Measurements from ENCODE around the gene ZMIZ1.

The ZMIZ1 gene

GRCh38 chr10:79100771-79101170 lies 32.0 kb downstream of the ZMIZ1 start:
- FAIRE-seq: no peak

- FAIRE-seq: no peak
Observed at GRCh38 chr10:79101560-79102497, 33.1 kb downstream of the ZMIZ1 start.

- no peak for FAIRE-seq
Observed at GRCh38 chr10:79102498-79102874, 33.7 kb downstream of the ZMIZ1 start.

GRCh38 chr10:79103129-79103528 lies 34.4 kb downstream of the ZMIZ1 start:
- no peak for FAIRE-seq

- FAIRE-seq: no peak
Observed at GRCh38 chr10:79103585-79103984, 34.8 kb downstream of the ZMIZ1 start.

GRCh38 chr10:79105150-79105739 lies 36.5 kb downstream of the ZMIZ1 start:
- FAIRE-seq: no peak

GRCh38 chr10:79105818-79106217 lies 37.1 kb downstream of the ZMIZ1 start:
- no peak for FAIRE-seq

GRCh38 chr10:79106256-79107050 lies 37.7 kb downstream of the ZMIZ1 start:
- FAIRE-seq: no peak

- no peak for FAIRE-seq
Observed at GRCh38 chr10:79107736-79108264, 39.0 kb downstream of the ZMIZ1 start.

- FAIRE-seq: no peak
Observed at GRCh38 chr10:79108728-79109127, 40.0 kb downstream of the ZMIZ1 start.

- FAIRE-seq: no peak
Observed at GRCh38 chr10:79111427-79111826, 42.7 kb downstream of the ZMIZ1 start.

- no peak for FAIRE-seq
Observed at GRCh38 chr10:79111846-79112614, 43.3 kb downstream of the ZMIZ1 start.

GRCh38 chr10:79112881-79113431 lies 44.2 kb downstream of the ZMIZ1 start:
- FAIRE-seq: no peak

GRCh38 chr10:79113827-79114226 lies 45.1 kb downstream of the ZMIZ1 start:
- FAIRE-seq: no peak

GRCh38 chr10:79115302-79115701 lies 46.5 kb downstream of the ZMIZ1 start:
- FAIRE-seq: no peak

- no peak for FAIRE-seq
Observed at GRCh38 chr10:79116368-79116767, 47.6 kb downstream of the ZMIZ1 start.

- FAIRE-seq: no peak
Observed at GRCh38 chr10:79116801-79117723, 48.3 kb downstream of the ZMIZ1 start.

GRCh38 chr10:79118286-79119202 lies 49.8 kb downstream of the ZMIZ1 start:
- no peak for FAIRE-seq

- no peak for FAIRE-seq
Observed at GRCh38 chr10:79119306-79119705, 50.5 kb downstream of the ZMIZ1 start.

GRCh38 chr10:79123547-79123963 lies 54.8 kb downstream of the ZMIZ1 start:
- no peak for FAIRE-seq

Measured in endometrium (tissue), 2 donors.